GM19351 (cell line): ENCODE measurements around the gene HSD17B11.
A peak's percentile ranks its signal among the peaks of the same experiment; 100 is the strongest.
"Not testable (repeated sequence)": the region's sequence is repeated elsewhere in the genome, so short reads cannot be mapped to it uniquely, and the experiment has no call there.

Experiments used
- ATAC-seq: cut with Tn5 transposase; IDR thresholded peaks from one replicate; pipeline ENCODE4 v1.9.1; 2021; ENCODE audit warnings: mild to moderate bottlenecking, moderate library complexity; ENCODE audit not compliant: unreplicated experiment

The HSD17B11 gene

DNA sequence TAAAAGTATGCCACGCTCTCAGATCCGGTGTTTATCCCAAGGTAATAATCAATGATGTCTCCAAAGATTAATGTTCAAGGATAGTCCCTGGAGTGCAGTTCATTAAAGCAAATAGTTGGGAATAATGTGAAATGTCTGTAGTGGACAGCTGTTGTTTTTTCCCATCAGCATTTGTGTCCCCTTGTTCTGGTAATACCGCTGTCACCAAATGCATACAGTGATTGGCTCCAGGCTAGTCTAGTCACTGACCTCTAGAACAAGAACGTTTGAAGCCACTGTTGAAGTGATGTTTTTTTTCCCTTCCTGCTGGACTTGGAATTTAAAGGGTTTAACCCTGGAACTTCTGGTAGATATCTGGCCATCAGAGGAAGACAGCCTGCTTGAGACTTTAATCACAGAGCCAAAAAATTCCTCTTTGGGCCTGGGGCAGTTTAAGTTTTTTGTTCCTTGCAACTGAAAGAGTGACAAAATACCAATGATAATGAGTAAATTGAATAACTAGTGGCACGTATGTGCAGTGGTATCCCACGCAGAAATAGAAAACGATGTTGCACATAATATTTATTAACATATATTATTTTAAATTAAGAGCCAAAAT is 30.6 kb downstream of the HSD17B11 start:
- ATAC-seq = no peak

DNA sequence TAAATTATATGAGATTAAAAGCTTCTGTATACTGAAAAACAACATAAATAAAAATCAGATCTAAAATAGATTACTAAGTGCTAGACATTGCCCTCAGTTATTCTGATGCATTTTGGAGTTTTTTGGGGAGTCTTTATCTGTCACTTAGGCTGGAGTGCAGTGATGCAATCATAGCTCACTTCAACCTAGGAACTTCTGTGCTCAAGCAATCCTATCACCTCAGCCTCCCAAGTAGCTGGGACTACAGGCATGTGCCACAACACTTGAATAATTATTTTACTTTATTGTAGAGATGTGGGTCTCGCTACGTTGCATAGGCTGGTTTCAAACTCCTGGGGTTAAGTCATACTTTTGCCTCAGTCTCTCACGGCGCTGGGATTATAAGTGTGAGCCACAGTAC is 31.7 kb downstream of the HSD17B11 start:
- ATAC-seq = no peak

DNA sequence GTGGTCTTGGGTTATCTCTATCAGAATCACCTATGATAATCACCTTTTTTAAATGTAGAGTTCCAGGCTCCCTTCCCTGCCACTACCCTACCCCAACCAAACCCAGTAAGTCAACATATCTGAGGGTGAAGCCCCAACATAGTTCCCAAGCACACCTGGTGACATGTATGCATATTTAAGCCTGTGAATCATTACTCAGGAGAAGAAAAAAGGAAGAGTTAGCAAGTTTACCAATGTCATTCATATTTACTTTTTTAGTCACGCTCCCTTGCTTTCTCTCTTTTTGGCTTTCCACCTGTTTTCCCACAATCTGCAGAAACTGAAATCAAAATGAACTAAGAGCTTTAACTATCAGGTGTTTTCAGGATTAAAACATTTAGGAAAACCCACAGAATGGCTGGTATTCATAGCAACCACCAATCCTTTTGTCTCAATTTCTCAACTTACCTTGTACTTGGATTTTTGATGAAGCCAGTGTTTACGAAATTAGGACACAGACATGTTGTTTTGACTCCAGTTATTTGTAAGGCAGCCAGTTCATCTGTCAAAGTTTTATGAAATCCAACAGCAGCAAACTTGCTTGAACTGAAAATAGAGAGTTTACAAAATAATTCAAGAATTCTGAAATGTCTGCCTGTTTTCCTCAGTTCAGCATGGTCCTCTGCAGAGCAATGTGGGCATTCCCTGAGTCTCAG is 34.0 kb downstream of the HSD17B11 start:
- no peak for ATAC-seq

DNA sequence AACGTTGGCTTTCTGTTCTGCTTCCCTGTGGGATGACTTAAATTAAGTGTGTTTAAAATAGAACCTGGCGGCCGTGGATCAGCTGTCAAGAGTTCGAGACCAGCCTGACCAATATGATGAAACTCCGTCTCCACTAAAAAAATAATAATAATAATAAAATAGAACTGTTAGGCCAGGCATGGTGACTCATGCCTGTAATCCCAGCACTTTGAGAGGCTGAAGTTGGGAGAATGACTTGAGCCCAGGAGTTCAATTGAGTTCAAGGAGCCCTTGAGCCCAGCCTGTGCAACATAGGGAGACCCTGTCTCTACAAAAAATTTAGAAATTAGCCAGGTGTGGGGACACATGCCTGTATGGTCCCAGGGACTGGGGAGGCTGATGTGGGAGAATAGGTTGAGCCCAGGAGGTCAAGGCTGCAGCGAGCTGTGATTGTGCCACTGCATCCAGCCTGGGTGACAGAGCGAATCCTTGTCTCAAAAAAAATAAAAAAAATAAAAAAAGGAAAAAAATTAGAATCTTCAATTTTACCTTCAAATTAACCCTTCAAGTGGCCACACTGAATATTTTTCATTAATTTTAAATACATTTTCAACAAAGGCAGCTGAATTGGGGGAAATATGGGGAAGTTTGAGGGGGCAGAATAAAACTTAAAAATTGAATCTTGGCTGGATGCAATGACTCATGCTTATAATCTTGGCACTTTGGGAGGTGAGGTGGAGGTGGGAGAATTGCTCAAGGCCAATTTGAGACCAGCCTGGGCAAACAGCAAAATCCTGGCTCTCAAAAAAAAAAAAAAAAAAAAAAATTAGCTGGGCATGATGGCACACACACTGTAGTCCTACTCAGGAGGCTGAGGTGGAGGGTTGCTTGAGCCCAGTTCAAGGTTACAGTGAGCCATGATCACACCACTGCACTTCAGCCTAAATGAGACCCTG is 36.6 kb downstream of the HSD17B11 start:
- no peak for ATAC-seq

DNA sequence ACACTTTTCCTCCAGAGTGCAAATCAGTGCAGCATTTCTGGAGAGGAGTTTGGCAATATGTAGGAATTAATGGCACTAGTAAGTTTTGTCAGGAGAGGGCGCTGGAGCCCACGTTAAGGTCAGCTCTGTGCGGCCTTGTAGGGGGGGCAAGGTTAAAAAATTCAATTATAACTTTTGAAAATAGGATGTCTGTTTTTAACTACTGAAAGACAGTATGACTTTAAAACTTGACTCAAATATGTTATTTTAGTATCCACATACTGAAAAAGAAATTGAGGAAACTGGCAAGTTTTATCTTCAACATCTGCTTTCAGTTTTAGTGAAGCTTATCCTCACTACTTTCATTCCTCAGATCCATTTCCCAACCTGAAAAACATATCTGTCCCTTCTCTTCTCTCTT is 37.4 kb downstream of the HSD17B11 start:
- peak; percentile 87 for ATAC-seq

DNA sequence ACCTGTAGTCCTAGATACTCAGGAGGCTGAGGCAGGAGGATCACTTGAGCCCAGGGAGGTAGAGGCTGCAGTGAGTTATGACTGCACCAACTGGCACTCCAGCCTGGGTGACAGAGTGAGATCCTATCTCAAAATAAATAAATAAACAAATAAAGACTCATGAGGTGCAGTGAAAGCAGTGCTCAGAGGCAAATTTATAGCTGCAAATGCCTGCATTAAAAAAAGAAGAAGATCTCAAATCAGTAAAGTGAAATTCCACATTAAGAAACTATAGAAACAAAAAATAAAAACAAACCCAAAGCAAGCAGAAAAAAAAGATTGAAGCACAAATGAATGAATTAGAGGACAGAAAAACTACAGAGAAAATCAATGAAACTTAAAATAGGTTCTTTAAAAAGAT is 45.8 kb downstream of the HSD17B11 start:
- no peak for ATAC-seq

DNA sequence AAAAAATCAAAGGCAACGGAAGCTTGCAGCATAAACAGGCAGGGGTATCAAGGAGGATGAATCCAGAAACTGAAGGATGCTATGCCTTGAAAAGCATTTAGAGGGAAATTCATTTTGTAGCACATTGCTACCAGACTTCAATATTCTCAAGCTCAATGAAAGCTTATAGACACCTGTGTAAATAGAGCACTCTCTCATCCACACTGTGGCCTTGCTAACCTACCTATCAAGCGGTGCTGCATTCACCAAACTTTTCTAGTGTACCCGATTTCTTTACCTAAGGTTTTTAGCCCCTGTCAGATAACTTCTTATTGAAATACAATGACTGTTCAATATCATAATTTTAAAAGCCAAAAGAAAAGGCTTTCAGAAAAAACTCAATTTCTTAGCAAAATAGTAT is 48.1 kb downstream of the HSD17B11 start:
- ATAC-seq = no peak

DNA sequence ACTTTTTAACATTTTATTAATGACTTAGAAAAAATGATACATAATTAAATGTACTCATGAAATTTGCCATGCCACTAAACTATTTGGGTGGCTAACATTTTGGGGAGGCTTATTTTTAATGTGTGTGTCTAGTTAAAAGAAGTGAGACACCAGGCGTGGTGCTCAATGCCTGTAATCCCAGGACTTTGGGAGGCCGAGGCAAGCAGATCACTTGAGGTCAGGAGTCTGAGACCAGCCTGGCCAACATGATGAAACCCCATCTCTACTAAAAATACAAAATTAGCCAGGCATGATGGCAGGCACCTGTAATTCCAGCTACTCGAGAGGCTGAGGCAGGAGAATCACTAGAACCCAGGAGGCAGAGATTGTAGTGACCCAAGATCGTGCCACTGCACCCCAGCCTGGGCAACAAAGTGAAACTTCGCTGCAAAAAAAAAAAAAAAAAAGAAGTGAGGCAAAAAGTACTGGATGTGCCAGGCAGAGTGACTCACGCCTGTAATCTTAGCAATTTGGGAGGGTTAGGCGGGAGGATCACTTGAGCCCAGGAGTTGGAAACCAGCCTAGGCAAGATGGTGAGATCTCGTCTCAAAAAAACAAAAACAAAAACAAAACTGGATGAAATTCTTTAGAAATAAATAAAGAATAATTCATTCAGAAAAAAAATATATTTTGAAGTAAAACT is 48.9 kb downstream of the HSD17B11 start:
- not testable (repeated sequence) for ATAC-seq

DNA sequence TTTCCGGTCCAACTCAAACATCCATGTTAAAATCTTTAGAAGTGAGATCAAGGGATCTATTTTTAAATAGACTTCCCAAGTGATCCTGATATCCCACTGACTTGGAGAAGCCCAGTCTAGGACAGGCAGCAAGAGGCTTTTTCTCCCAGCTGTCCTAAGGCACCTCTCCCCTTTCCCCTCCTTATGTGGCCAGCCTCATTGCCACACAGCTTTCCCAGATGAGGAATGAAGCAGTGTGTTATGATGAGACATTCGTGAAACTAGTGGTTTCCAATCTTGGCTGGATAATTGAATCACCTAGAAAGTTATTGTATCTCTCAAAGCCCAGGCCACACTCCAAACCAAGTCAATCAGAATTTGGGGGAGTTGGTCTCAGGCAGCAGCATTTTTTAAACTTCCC is 51.5 kb downstream of the HSD17B11 start:
- ATAC-seq = no peak

DNA sequence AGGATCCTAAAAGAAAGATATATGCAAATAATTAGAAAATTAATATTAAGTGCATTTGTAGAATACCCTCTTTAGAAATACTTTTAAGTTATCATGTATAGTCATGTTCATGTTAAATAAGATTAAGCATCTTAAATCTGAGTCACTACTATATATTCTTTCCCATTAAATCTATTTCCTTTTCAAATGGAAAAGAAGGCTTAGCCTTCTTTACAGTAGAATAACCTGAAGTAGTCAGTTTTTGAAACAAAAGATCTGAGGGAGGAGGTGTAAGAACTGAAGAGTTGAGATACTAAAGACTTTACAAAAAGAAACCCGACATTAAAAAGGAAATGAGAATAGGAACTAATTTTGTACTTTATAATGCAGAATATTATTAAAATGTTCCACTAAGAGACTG is 53.6 kb downstream of the HSD17B11 start:
- ATAC-seq = no peak

DNA sequence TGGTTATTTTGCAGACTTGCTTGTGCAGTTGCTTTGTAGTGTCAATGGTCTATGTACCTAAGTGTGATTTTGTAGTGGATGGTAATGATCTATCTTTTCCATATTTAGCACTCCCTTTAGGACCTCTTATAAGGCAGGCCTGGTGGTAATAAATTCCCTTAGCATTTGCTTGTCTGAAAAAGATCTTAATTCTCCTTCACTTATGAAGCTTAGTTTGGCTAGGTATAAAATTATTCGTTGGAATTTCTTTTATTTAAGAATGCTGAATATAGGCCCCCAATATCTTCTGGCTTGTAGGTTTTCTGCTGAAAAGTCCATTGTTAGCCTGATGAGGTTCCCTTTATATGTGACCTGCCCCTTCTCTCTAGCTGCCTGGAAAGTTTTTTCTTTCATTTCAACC is 57.7 kb downstream of the HSD17B11 start:
- no peak for ATAC-seq

DNA sequence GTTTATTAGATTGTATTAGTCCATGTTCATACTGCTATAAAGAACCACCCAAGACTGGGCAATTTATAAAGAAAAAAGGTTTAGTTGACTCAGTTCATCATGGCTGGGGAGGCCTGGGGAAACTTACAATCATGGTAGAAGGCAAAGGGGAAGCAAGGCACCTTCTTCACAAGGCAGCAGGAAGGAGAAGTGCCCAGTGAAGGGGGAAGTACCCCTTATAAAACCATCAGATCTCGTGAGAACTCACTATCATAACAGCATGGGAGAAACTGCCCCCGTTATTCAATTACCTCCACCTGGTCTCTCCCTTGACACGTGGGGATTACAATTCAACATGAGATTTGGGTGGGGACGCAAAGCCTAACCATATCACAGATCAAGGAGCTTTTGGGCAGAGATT is 60.2 kb downstream of the HSD17B11 start:
- ATAC-seq = no peak

DNA sequence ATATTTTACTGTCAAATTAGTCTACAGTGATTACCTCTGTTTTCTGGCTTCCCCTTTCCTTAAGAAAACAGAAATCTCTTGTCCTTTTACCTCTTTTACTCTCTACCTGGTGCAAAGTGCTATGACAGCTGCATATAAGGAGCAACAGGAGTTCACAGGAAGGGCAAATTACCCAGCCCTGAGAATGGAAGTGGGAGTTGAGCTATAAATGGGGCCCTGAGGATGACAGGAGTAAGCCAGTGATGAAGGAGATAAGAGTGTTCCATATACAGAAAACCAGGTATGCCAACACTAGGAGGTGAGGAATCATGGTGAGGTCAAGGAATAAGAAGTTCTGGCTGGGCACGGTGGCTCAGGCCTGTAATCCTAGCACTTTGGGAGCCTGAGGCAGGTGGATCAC is 63.9 kb downstream of the HSD17B11 start:
- ATAC-seq = no peak

DNA sequence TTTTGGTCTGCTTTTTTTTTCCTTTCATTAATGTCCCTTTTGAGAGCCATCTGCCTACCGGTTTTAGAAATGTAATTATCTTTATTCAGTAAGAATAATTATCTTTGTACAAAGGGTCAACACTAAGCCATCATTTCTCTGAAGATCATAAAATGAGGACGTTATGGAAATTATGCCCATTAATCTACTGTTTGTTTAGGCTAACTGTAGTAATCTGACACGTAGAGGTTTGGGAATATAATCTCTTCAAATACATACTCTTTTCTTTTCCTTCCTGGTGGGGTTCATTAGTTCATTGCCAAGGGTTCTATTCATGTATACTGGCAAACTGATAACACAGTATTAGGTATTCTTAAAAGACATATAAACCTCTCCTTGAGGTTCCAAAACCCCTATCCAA is 64.5 kb downstream of the HSD17B11 start:
- ATAC-seq = no peak

DNA sequence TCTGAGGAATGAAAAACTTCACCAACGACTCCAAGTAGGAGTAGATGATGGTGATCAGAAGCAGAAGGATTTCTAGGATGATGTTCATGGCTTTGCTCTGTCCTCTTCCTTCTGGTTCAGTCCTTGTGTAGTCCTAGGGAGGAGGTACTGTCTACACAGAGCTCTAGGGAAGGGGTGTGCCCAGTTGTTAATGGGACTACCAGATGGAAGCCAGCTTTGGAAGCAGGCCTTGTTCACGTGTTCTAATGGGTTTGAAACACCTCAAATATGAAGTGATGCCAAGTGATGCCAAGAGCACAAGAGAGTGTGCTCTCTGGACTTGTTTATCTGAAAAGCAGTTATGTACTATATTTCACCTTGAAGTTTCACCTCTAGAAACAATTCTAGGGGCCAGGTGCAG is 68.2 kb downstream of the HSD17B11 start, which contains the start of gene HSD17B13:
Gene HSD17B13, minus strand, starts transcription at position 129 of the 400 bp plus-strand sequence. Its CDS starts 41 bp downstream, at position 88.
- ATAC-seq = no peak

DNA sequence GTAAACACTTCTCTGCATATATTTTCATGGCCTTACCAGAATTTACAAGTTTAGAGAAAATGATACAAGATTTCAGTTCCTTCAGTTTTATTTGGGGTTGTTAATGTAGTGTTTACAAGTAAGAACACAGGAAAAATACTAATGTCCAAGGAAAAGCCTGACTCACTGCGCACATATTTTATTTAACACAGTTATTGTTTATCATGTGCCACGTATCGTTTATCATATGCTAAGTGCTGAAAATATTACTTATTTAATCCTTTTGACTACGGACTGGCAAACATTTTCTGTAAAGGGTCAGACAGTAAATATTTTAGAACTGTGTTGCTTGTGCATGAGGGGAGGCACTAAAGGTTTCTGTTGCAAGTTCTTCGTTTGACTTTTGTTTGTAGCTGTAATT is 69.1 kb downstream of the HSD17B11 start:
- ATAC-seq = no peak

DNA sequence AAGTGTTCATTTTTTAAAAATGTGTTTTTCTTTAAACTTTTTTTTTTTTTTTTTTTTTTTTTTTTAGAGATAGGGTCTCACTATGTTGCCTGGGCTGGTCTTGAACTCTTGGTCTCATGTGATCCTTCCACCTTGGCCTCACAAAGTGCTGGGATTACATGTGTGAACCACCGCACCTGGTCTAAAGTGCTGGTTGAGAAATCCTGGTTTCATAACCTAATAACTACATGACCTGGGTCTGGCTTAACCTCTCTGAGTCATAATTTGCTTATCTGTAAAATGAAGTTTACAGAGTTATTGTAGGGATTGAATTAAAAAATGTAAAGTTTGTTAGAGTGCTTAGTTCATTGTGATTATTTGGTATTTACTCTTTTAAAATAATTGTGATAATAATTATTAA is 73.5 kb downstream of the HSD17B11 start:
- ATAC-seq = no peak

DNA sequence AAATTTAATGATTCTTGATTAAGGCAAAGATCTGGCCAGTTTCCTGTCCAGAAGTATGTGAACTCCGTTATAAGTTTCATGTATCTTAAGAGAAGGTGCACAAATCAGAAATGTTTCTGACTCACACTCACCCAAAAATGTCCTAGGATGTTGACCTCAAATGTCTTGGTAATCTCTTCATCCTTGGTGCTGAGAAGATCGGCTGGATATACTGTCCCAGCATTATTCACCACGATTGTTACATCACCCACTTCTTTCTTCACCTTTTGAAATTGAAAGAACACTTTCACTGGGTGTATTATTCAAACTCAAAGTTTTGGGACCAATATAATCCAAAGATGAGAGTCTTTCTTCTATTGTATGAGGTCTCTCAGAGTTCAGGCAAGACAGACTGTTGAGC is 74.0 kb downstream of the HSD17B11 start:
- no peak for ATAC-seq

DNA sequence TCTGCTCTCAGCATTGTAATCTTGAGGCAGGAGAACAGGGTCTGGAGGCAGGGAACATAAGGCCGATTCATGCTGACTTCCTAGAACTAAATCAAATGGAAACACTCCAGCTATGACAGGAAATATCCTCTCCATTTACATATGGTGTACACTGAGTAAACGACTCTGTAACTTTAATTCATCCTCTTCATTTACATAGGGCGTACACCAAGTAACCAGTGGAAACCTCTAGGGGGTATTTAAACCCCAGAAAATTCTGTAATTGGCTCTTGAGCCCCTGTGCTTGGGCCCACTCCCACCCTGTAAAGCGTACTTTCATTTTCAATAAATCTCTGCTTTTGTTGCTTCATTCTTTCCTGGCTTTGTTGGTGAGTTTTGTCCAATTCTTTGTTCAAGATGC is 76.0 kb downstream of the HSD17B11 start:
- ATAC-seq = not testable (repeated sequence)

DNA sequence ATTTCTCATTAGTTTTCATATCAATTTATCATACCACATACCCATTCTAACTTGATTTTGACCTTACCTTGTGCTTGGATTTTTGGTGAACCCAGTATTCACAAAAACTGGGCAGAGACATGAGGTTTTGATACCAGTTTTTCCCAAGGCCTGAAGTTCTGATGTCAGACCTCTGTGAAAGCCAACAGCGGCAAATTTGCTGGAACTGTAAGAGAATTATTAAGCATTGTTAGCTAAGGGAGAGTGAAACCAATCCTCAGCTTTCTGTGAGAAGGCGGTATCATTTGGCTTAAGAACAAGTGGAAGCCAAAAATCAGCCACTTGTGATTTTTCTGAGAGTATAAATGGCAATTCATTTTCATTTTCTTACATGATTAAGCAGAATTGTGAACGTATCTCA is 77.2 kb downstream of the HSD17B11 start:
- no peak for ATAC-seq

DNA sequence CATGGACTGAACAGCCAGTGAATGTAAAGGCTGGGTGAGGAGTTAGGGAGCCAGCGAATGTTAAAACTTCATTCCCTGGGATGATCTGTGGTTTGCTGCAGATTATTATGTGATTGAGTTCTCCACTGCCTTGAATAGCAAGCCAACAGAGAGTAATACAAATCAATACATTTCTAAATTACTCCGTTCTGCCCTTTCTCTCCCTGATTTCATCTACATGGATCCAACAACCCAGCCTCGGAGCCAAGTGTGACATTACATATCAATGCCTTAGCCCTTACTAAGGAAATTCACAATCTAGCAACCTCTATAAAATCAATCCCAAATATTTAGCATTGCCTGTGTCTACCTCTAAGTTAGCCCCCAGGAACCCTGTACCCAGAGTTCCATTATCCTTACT is 79.3 kb downstream of the HSD17B11 start:
- ATAC-seq = no peak
